SU-DHL-6 (cell line): Measurements from ENCODE around the gene CNOT4.

Source experiments
- H2AFZ ChIP-seq: fragments of 200-600 bp; sonication (generic); 2 replicates; pipeline ENCODE4 v1.6.1; 2014; ENCODE audit warnings: low read depth, mild to moderate bottlenecking, moderate library complexity, mixed read lengths, antibody characterized with exemption, low read length; ENCODE audit not compliant: severe bottlenecking
- H3F3A ChIP-seq: fragments of 200-600 bp; shearing (Covaris generic); 2 replicates; pipeline ENCODE4 v1.6.0; 2016; ENCODE audit warnings: antibody characterized with exemption, mild to moderate bottlenecking; ENCODE audit not compliant: insufficient read depth
- H3K27ac ChIP-seq: fragments of 200-600 bp; sonication (generic); 2 replicates; pipeline ENCODE4 v1.5.1; 2016; ENCODE audit warnings: low read depth, mild to moderate bottlenecking, low read length, moderate library complexity, mixed read lengths
- H3K27me3 ChIP-seq: fragments of 200-600 bp; sonication (generic), shearing (Covaris generic); 2 replicates; pipeline ENCODE4 v1.6.0; 2014; ENCODE audit warnings: mild to moderate bottlenecking, low read length
- H3K36me3 ChIP-seq: fragments of 200-600 bp; sonication (generic); 2 replicates; pipeline ENCODE4 v1.6.1; 2014; ENCODE audit warnings: mild to moderate bottlenecking, low read length, mixed read lengths
- H3K4me2 ChIP-seq: fragments of 300-600, 200-600 bp; shearing (Covaris generic), sonication (generic); 2 replicates; pipeline ENCODE4 v1.6.0; 2014; ENCODE audit warnings: low read length, low read depth, mild to moderate bottlenecking; ENCODE audit not compliant: poor library complexity, severe bottlenecking
- H3K4me3 ChIP-seq: fragments of 200-600 bp; sonication (generic); 2 replicates; pipeline ENCODE4 v1.5.1; 2014; ENCODE audit warnings: antibody characterized with exemption, low read length, mild to moderate bottlenecking, mixed read lengths; ENCODE audit not compliant: insufficient read depth, poor library complexity, severe bottlenecking
- H3K79me2 ChIP-seq: fragments of 200-600 bp; sonication (generic); 2 replicates; pipeline ENCODE4 v1.6.1; 2014; ENCODE audit warnings: mild to moderate bottlenecking, low read length, moderate library complexity; ENCODE audit not compliant: insufficient read depth
- H3K9ac ChIP-seq: fragments of 200-600 bp; sonication (generic); 2 replicates; pipeline ENCODE4 v1.7.0; 2014; ENCODE audit warnings: mild to moderate bottlenecking, low read length
- H3K9me2 ChIP-seq: fragments of 200-600 bp; sonication (generic); replicated peaks from 2 replicates; pipeline ENCODE4 v1.6.1; 2014; ENCODE audit warnings: low read length; ENCODE audit not compliant: insufficient read depth
- H3K9me3 ChIP-seq: fragments of 200-600 bp; sonication (generic); 2 replicates; pipeline ENCODE4 v1.6.1; 2014; ENCODE audit warnings: low read length, mixed read lengths; ENCODE audit not compliant: insufficient read depth
- H4K20me1 ChIP-seq: fragments of 200-600 bp; sonication (generic); 2 replicates; pipeline ENCODE4 v1.6.1; 2014; ENCODE audit warnings: low read depth, mild to moderate bottlenecking, antibody characterized with exemption, low read length, moderate library complexity, mixed read lengths
- EZH2phosphoT487 ChIP-seq: fragments of 200-600 bp; sonication (generic), shearing (Covaris generic); conservative IDR thresholded peaks from 2 replicates; pipeline ENCODE4 v1.6.1; 2018; ENCODE audit warnings: mild to moderate bottlenecking, antibody characterized with exemption, low read length, moderate library complexity, mixed read lengths
- TF ChIP-seq, protein P1 (sequence below): fragments of 200-600 bp; sonication (generic); IDR thresholded peaks from one replicate; pipeline ENCODE4 v1.5.1; 2017; ENCODE audit warnings: antibody characterized with exemption, mild to moderate bottlenecking, low read length, moderate library complexity; ENCODE audit not compliant: insufficient read depth, poor library complexity, severe bottlenecking

The CNOT4 gene

DNA sequence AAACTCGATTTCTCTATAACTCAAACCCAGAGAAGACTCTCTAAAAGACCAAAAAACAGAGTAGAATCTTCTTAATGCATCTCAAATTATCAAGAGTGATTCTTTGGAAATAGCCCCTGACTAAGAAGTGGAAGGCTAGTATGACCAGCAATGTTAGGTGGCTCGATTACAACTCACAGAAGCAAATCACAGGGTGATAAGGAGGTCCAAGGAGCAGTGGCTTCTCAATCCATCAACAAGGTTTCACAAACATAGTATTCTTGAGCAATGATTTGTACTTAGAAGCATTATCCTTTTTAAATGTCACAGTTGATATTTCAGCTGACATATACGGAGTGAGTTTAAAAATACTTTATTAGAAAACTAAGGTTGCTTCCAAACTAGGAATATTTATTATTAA, 127.7 kb downstream of the CNOT4 start:
- no peak for TF ChIP-seq EZH2phosphoT487
- TF ChIP-seq, protein P1, sequence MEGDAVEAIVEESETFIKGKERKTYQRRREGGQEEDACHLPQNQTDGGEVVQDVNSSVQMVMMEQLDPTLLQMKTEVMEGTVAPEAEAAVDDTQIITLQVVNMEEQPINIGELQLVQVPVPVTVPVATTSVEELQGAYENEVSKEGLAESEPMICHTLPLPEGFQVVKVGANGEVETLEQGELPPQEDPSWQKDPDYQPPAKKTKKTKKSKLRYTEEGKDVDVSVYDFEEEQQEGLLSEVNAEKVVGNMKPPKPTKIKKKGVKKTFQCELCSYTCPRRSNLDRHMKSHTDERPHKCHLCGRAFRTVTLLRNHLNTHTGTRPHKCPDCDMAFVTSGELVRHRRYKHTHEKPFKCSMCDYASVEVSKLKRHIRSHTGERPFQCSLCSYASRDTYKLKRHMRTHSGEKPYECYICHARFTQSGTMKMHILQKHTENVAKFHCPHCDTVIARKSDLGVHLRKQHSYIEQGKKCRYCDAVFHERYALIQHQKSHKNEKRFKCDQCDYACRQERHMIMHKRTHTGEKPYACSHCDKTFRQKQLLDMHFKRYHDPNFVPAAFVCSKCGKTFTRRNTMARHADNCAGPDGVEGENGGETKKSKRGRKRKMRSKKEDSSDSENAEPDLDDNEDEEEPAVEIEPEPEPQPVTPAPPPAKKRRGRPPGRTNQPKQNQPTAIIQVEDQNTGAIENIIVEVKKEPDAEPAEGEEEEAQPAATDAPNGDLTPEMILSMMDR = no peak
- Histone ChIP-seq H3K36me3 (no peaks in the 10 kb centered on the region), H3K9me2 (no peaks in the 10 kb centered on the region), H3K9ac (no peak overlapping the region), H2AFZ (no peak overlapping the region), H3K27me3 (no peaks in the 10 kb centered on the region), H4K20me1 (no peaks in the 10 kb centered on the region), H3K9me3 (no peaks in the 10 kb centered on the region), H3K79me2 (no peaks in the 10 kb centered on the region), H3K27ac (no peak overlapping the region), H3F3A (0 out of 2 replicates have a peak, but pooled peaks cover 3% of the 10 kb centered on the region), H3K4me3 (no peak overlapping the region), H3K4me2 (no peak overlapping the region)

DNA sequence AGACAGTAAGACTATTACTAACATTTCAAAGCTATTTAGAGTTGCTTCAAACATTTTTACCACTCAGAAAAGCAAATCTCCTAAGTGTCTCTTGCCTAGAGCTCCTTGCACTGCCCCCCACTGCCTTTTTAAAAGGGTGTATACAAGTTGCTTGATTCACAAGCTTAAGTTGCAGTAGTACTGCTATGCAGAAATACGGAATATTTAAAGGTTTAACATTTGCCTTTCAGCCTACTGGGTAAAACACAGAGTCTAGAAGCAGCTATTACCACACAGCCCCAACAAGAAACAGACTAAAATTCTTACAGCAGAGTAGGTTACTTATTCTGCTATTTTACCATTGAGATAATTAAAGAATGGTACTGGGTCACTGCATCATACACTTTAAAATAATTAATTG, 128.5 kb downstream of the CNOT4 start:
- Histone ChIP-seq H3K27ac (no peak overlapping the region), H3K9ac (no peak overlapping the region), H3K4me3 (no peak overlapping the region), H3K36me3 (no peaks in the 10 kb centered on the region), H4K20me1 (no peaks in the 10 kb centered on the region), H3K79me2 (no peaks in the 10 kb centered on the region), H3K9me3 (no peaks in the 10 kb centered on the region), H2AFZ (no peak overlapping the region), H3F3A (0 out of 2 replicates have a peak, but pooled peaks cover 3% of the 10 kb centered on the region), H3K4me2 (no peak overlapping the region), H3K27me3 (no peaks in the 10 kb centered on the region), H3K9me2 (no peaks in the 10 kb centered on the region)
- TF ChIP-seq, protein P1 = no peak
- no peak for TF ChIP-seq EZH2phosphoT487

DNA sequence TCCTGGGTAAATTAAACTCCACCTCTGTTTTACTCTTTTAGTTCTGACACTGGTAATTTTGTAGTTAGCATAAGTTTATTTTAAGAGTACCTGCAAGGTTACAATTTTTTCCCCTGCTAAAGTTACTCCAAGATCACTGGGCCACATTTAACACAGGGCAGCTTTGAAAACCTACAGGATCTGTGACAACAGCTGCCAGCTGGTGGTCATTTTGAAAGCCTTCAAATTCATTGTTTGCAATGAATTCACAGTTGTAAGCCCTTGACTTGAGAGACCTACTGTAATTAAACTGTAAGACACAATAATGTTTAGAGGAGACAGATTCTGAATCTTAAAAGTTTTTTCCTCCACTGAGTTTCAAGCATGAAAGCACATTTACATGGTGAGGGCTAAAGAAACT, 129.6 kb downstream of the CNOT4 start:
- no peak overlapping the region for H3K9ac ChIP-seq
- H2AFZ ChIP-seq = no peak overlapping the region
- 0 out of 2 replicates have a peak, but pooled peaks cover 3% of the 10 kb centered on the region for H3F3A ChIP-seq
- H3K27ac ChIP-seq = no peak overlapping the region
- no peaks in the 10 kb centered on the region for H3K27me3 ChIP-seq
- H3K9me2 ChIP-seq = no peaks in the 10 kb centered on the region
- no peaks in the 10 kb centered on the region for H3K79me2 ChIP-seq
- no peak overlapping the region for H3K4me2 ChIP-seq
- H4K20me1 ChIP-seq = no peaks in the 10 kb centered on the region
- H3K36me3 ChIP-seq = no peaks in the 10 kb centered on the region
- no peaks in the 10 kb centered on the region for H3K9me3 ChIP-seq
- TF ChIP-seq EZH2phosphoT487 = no peak
- TF ChIP-seq, protein P1 = no peak
- no peak overlapping the region for H3K4me3 ChIP-seq
